GM18873 (cell line): ENCODE data around the gene PLA2G4F.

Experiments used
- ATAC-seq: cut with Tn5 transposase; IDR thresholded peaks from one replicate; pipeline ENCODE4 v1.9.1; 2021; ENCODE audit warnings: mild to moderate bottlenecking, moderate library complexity, moderate number of reproducible peaks; ENCODE audit not compliant: unreplicated experiment, low FRiP score

The PLA2G4F gene

GRCh38 chr15:42165106-42165505 is 8.7 kb upstream of the PLA2G4F start:
- ATAC-seq: no peak

DNA sequence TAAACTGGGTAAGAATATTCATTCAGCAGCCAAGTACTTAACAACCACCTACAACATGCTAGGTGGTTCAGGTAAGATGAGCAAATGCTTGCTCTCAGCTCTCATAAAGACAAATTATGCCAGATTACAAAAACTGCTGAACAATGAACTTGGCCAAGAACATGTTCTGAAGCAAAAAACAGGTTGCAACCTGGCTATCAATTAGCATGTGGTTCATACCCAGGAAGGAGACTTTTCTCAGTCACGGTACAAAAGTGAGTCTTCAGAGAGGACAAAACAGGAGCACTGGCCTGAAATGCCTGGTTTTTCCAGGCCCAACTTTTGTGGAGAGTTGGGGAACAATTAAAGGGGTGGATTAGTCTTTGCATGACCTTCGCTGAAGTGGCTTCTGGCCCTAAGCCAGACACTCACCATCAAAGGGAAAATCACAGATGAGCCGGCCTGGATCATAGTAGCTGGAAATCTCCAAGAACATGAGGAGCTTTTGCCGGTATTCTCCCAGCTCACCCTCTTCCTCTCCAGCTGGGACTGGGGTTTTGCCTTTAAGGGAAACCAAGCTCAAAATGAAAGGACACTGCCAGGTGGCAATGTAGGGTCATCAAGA is 7.6 kb upstream of the PLA2G4F start:
- ATAC-seq: no peak

DNA sequence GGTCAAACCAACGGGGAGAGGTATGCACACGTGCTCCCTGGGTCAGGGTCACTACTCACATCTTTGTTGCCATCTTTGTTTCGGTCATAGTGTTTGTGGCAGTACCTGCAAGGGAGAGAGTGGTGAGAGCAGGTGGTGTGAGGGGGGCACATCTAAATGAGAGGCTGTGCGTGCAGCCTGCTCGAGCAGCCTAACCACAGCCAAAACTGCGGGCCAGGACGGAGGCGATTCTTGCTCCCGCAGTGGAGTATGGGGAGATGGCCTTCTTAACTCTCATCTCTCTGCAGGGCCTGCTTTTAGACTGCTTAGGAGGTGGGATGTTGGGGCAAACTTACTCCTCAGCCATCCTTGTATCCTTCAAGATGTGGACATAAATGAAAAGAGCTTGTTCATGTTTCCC is 6.9 kb upstream of the PLA2G4F start:
- no peak for ATAC-seq

DNA sequence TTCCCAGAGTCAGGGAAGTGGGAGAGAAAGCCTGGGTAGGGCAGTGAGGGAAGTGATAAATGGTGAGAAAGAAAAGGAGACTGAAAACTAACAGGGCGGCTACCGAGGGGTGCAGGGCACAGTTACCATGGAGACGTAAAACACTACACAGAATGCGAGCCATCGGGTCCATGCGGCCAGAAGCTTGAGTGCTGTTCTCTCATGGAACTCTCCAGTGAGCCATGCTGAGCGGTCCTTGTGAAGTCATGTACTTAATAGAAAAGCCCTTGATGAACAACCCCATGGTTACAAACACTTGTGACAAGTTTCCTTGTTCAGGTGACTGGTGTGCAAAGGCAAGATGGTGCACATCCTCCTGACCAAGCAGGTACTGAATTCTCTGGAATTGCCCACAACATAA is 3.7 kb upstream of the PLA2G4F start:
- ATAC-seq: no peak

- ATAC-seq: no peak
Measured at GRCh38 chr15:42159381-42160015, 3.1 kb upstream of the PLA2G4F start.

GRCh38 chr15:42158941-42159340 is 2.5 kb upstream of the PLA2G4F start:
- no peak for ATAC-seq

DNA sequence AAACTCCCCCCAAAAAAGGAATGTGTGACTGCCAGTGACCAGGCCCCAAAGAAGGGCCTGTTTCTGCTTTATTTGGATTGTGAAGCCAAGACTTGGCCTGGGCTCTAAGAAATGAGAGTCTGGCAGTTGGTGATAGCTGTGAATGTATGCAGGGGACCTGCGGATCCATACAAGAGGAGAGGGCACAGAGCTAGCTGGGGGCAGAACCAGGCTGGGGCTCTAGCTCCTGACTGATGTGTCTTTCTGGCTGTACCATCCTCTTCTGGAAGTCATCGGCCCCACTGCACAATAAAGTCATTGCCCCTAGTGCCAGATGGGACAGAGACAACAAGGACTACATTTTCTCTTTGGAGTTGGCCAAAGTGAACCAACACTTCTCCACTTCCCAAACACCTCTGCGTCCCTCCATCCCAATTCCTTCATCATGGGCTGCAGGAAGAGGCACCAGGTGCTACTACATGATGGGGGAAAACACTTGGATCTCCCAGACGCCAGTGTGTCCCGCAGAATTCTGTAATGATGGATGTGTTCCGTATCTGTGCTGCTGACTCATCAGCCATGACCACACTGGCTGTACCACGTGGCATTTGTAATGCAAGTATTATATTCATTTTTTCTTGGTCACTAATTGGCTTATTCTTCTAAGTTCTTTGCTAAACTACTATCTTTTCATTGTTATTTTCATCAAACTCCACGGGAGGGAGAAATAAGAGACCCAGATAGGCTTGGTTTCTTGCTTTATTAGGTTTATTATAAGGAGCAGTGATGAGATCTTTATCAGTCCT is 1.7 kb upstream of the PLA2G4F start:
- ATAC-seq: no peak

DNA sequence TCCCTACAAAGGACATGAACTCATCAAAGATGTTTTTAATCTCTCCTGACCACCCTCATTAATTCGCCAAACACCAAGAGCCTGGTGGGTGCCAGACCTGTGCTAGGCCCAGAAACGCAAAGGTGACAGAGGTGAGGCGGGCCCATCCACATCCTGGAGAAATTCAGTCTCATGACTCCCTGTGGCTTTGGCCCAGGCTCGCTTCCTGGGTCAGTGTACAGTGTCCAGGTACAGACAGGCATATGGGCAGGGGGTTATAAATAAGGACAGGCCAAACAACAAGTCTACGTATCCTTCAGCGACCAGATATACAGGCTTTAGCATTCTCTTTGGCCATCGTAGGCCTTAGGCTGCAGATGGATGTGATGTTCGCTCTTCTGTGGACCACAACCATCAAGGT is 945 bp upstream of the PLA2G4F start:
- no peak for ATAC-seq

DNA sequence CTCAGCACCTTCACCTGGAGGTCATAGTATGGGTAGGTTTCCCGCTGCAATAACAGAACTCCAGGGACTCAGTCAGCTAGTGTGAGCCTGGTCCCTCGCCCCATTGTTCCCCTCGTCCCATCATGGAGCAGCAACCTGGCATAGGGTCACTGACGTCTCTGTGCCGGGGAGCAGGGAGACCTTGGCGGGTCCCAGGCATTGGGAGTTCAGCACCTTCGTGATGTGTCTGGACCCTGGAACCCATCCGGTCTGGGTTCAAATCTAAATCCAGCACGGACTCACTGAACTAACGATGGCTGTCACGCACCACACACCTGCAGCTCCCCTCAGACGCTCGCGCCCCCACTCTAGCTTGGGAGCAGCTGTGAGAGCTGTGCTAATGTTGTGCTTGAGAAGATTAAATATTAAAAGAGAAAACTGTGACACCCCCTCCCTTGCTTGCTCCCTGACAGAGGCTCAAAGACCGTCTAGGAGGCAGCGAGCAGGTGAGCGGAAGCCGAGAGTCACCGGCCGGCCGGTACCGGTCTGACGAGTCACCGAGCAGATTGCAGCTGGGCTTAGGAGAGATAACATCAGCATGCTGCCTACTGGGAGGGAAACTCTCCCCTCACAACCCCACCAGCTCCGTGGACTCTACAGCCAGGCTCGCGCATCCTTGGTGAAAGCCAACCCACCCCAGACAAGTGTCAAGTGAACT is 742 bp downstream of the PLA2G4F start:
- ATAC-seq: no peak

DNA sequence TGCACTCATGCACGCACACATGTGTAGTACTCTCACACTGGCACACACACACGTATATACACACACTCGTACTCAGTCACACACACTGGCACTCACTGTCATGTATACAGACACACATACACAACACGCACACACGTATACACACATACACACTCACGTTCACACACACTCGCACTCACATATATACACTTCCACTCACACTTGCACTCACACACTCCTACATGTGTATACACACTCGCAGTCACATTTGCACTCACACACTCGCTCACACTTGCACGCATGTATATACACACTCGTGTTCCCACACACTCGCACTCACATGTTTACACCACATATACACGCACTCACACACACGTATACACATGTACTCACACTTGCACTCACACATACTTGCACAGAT is 1.5 kb downstream of the PLA2G4F start:
- ATAC-seq: no peak

DNA sequence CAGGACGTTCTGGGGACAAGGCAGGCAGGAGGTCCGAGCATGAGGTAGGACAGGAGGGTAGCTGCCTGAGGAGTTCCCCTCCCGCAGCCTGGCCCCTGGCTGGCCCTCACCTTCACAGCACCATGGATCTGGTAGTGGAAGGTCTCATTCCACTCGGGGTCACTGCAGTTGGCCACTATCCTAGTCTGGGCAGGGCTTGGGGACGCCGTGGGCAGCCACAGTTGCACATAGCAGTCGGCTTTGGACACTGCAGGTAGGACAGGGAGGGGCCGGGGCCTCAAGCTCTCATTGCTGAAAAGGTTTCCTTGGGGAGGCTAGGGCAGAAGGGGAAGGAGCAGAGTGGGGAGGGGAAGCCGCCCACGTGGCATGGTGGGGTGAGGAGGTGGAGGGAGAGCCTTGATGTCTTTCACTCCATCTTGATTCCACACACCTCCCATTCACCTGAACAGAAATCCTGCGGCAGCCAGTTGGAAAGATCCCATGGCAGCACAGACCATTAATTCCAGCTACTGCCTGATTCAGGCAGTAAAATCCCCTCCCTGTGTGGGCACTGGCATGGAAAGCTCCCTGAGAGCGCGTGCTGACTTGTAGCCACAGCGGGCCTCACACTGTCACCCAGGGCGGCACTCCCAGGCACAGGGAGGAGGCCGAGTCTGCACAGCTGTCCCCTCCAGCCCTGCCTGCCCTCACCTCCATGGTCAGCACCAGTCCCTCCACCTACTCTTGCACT is 2.1 kb downstream of the PLA2G4F start:
- no peak for ATAC-seq

DNA sequence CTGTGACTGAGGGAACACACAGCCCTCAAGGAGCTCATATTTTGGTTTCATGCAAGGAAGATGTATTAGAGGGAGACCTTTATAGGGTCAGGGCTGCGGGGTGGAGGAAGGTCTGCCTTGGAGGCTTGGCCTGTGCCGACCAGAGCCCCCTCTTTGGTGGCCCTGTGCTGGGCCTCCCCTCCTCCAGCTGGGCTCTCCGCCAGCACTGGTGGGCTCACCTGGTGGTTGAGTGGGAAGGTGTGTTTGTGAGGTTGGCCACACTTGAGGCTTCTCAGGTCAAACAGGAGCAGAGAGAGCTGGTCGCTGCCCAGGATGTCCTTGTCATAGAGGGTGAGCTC is 2.6 kb downstream of the PLA2G4F start:
- no peak for ATAC-seq

DNA sequence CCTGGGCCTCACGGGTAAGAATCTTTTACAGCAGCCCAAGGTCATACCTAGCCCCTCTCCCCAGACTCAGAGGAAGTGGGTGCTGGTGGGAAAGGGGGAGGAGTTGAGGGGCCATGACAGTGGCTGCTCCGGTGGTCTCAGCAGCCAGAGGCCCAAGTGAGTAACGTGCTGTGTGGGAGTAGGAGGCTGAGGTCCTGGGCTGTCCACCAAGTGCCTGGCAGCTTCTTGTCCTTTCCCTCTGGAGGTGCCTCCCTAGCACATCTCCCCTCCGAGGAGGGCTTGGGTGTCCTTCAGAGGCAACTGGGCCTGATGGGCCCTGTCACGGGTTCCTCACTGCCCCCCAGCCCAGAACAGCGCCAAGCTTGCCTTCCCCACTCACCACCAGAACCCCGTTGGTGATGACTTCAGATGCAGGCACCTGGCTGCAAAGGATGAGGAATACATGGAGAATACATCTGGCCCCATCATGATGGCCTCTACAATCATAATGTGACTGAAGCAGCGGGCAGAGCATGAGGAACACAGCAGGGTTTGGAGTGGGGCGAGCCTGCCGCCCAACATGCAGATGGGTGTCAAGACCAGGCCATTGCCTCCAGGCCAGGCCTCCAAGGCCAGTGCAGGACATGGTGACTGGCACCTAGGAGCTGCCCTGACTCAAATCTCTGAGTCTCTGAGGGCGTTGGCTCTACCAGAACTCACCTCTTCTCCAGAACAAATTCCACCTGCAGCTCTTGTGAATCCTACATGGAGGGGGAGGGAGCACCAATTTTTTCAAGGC is 3.3 kb downstream of the PLA2G4F start:
- no peak for ATAC-seq

DNA sequence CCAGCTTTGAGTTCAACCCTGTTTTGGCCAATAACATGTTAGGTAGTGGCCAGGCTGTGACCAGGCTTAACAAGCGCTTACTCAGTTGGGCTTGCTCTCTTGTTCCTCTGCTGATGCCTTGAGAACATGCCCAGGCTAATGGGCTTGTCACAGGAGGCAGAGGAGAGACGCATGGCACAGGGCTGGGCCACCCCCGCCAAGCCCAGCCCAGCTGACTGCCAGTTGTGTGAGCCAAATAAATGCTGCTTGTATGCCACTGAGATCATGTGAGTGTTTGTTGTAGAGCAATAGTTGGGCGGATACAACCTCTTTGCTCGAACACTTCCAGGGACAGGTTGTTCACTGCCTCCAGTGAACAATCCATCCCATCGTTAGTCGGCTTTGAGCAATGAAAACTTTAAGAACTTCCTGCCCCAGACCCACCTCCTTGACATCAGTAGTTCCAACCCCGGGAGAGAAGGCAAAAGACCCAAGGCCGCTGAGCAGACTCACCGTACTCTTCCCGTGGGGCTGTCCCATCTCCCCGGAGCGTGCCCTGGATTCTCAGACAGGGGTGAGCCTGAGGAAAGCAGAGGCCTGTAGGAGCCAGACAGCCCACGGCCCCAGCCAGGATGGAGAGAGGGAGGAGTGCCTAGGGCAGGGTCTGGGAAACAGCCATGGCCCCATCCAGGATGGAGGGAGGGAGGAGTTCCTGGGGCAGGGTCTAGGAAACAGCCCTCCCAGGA is 4.1 kb downstream of the PLA2G4F start:
- ATAC-seq: no peak

DNA sequence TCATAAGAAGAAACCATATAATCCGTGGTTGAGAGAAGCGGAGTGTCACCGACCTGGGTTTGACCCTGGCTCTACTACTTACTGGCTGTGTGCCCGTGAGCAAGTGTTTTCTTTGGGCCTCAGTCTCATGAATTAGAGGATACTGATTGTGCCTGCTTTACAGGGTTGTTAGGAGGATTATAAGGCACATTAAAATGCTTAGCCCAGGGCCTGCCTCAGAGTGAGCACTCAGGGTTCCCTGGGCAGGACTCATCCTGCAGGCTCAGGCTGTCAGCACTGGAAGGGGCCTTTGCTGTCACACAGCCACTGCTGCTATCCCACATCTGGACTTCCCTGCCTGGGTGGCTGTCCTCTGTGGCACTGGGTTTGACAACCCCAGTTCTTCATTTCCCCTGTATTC is 4.7 kb downstream of the PLA2G4F start:
- no peak for ATAC-seq

GRCh38 chr15:42151141-42151561 is 5.3 kb downstream of the PLA2G4F start:
- no peak for ATAC-seq

- no peak for ATAC-seq
Measured at GRCh38 chr15:42150219-42150970, 6.0 kb downstream of the PLA2G4F start.

- no peak for ATAC-seq
Measured at GRCh38 chr15:42149493-42150218, 6.8 kb downstream of the PLA2G4F start.
